Small intestine (tissue), 7 donors: ENCODE data around the gene XYLT1. TPM values are rescaled to one million over a fixed set of nuclear protein-coding genes. Genes with fewer than 3 reads are reported as not detected.

ENCODE experiments used
- DNase-seq, 2 donors: peaks; one replicate each; pipeline versions ENCODE4 v3.0.0 to v3.0.0-alpha.2; 2013
- FAIRE-seq: peaks from 2 replicates; lab custom pipeline; 2012; peaks lifted over from hg19 to GRCh38; lab: Jason Lieb, UNC
- H3K27ac ChIP-seq, 3 donors: one replicate each; pipeline ENCODE4 v1.5.1; 2013; ENCODE audit warnings: low read length in 2 of 3, mild to moderate bottlenecking in 2 of 3, control low read depth in 1 of 3, inconsistent platforms in 1 of 3, low read depth in 1 of 3, moderate library complexity in 1 of 3
- H3K27me3 ChIP-seq, 3 donors: one replicate each; pipeline ENCODE4 v1.6.1; 2013; ENCODE audit warnings: low read length in 3 of 3, inconsistent platforms in 1 of 3; ENCODE audit not compliant: control insufficient read depth in 3 of 3, insufficient read depth in 3 of 3
- H3K36me3 ChIP-seq, 3 donors: one replicate each; pipeline ENCODE4 v1.6.1; 2013; ENCODE audit warnings: low read length in 3 of 3, inconsistent platforms in 1 of 3, low read depth in 1 of 3, mild to moderate bottlenecking in 1 of 3, moderate library complexity in 1 of 3; ENCODE audit not compliant: control insufficient read depth in 3 of 3, insufficient read depth in 2 of 3
- H3K4me1 ChIP-seq, 3 donors: one replicate each; pipeline ENCODE4 v1.6.1; 2013; ENCODE audit warnings: low read length in 2 of 3, inconsistent platforms in 1 of 3, low read depth in 1 of 3, mild to moderate bottlenecking in 1 of 3, moderate library complexity in 1 of 3; ENCODE audit not compliant: control insufficient read depth in 3 of 3, insufficient read depth in 2 of 3
- H3K4me3 ChIP-seq, 3 donors: one replicate each; pipeline ENCODE4 v1.5.1; 2013; ENCODE audit warnings: low read length in 3 of 3, control low read depth in 1 of 3, inconsistent platforms in 1 of 3, low read depth in 1 of 3, mild to moderate bottlenecking in 1 of 3, moderate library complexity in 1 of 3
- H3K9me3 ChIP-seq, 2 donors: one replicate each; pipeline ENCODE4 v1.6.1; 2013; ENCODE audit warnings: low read depth in 1 of 2, low read length in 1 of 2; ENCODE audit not compliant: control insufficient read depth in 2 of 2, insufficient read depth in 1 of 2
- WGBS, 3 donors: extraction: QIAGEN DNeasy Blood & Tissue Kit; methylation state at CpG; one replicate each; pipeline ENCODE4 v1.1.7; 2013; 5-methylcytosine and 5-hydroxymethylcytosine counted together
- polyA plus RNA-seq, 4 donors: library from polyadenylated mRNA; stranded (reverse) in 3 of 4; unstranded in 1 of 4; fragments of 200-250 nt in 3 of 4; fragments of 120-200 nt in 1 of 4; gene quantifications; one replicate each; pipeline versions ENCODE4 v1.2.1 to v1.2.3, GENCODE V29; 2013
- donor health status: healthy with polysubstance abuse.
- donor health status: control.
- donor health status: control.
- donor health status: Bipolar disorder and iron deficiency.
- donor health status: healthy.

The XYLT1 gene
- polyA plus RNA-seq, 4 donors, result 1.9 to 11.2 (median 4.1) TPM

DNA sequence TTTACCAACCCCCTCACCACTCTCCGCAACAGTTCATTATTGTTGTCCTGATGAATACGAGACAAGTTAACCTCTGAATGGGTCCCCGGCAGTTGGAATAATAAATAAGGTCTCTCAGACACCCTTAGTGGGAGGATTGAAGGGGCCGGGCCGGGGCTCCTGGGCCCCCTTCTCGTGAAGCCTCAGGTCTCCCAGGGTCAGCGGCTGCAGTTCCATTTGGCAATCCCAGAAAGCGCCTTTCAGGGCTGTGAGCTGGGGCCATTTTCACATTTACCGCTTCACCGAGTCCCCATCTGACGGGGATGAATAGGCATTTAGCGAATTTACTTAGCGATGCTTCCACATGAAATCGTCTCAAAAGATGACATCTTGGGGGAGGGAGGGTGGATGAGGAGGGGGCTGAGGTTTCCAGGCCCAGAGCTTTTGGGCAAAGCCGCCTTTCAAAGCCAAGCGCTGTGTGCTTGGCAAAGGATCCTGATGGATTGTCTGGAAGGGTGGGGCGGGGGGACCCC lies 309.8 kb downstream of the XYLT1 start:
- FAIRE-seq (no peak), DNase-seq (no peak)
- no peak overlapping the region for H3K27ac ChIP-seq
- WGBS, 3 donors, result 80 to 94% (median 90%) methylated on average over 17 of the region's 17 CpGs
- no peaks in the 10 kb centered on the region for H3K4me1 ChIP-seq
- no peaks in the 10 kb centered on the region for H3K9me3 ChIP-seq
- peaks cover 0 to 5% (median 0%) of the 10 kb centered on the region in 3 donors for H3K36me3 ChIP-seq
- no peaks in the 10 kb centered on the region for H3K27me3 ChIP-seq
- no peak overlapping the region for H3K4me3 ChIP-seq

DNA sequence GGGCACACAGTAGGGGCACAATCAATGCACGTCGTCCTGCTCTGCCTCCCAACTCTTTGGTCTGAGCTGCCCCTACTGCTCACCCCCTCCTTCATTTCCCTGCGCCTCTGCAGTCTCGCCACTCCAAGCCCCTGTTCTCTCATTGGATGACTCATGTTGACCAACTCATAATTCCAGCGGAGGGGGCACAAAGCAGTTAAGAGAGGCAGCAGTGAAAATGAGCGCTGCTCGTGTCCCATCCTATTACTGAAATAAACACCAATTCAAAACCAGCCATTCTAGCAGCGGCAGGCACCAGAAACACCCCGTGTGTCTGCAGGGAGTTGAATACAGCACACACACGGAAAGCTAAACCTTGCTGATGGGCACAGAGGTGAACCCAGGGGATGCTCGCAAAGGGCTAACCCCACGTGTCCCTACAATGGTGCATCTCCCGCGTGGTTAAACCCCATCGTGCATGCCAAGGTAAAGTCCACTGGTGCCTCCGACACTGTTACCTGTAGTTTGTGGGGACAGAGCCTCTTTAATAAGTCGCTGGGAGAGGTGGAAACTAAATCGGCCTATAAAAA lies 310.4 kb downstream of the XYLT1 start:
- DNase-seq, result no peak
- Histone ChIP-seq H3K27ac (no peak overlapping the region), H3K9me3 (no peaks in the 10 kb centered on the region), H3K36me3 (peaks cover 0 to 3% (median 0%) of the 10 kb centered on the region in 3 donors), H3K4me1 (no peaks in the 10 kb centered on the region), H3K27me3 (no peaks in the 10 kb centered on the region), H3K4me3 (no peak overlapping the region)
- 68 to 86% (median 86%) methylated on average over 18 of the region's 18 CpGs for WGBS, 3 donors
- FAIRE-seq, result no peak

GRCh38 chr16:17159617-17160016 lies 311.1 kb downstream of the XYLT1 start:
- no peak overlapping the region for H3K27ac ChIP-seq
- H3K4me1 ChIP-seq, result no peaks in the 10 kb centered on the region
- H3K27me3 ChIP-seq, result no peaks in the 10 kb centered on the region
- no peak for DNase-seq
- H3K36me3 ChIP-seq, result peaks cover 0 to 3% (median 0%) of the 10 kb centered on the region in 3 donors
- FAIRE-seq, result no peak
- H3K9me3 ChIP-seq, result no peaks in the 10 kb centered on the region
- 77 to 90% (median 86%) methylated on average over 12 of the region's 12 CpGs for WGBS, 3 donors
- no peak overlapping the region for H3K4me3 ChIP-seq

DNA sequence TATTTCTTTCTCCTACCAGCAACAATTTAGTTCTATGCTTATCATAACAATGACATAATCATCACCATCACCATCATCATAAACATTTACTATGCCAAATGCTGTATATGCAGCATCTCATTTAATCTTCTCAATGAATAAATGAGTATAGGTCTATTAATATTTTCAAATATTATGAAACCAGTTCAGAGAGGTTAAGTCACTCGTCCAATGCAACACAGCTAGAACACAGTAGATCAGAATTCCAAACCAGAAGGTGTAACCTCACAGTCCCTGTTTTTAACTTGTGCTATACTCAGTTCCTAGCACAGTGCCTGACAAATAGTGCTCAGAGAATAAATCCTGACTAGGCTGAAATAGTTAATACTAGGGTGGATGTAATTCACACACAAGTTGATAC lies 314.8 kb downstream of the XYLT1 start:
- H3K36me3 ChIP-seq, result peaks cover 0 to 6% (median 0%) of the 10 kb centered on the region in 3 donors
- WGBS, 3 donors, result 92 to 100% (median 97%) methylated on average over 1 of the region's 1 CpG
- no peaks in the 10 kb centered on the region for H3K9me3 ChIP-seq
- H3K27ac ChIP-seq, result no peak overlapping the region
- DNase-seq, result no peak
- no peaks in the 10 kb centered on the region for H3K4me1 ChIP-seq
- H3K4me3 ChIP-seq, result no peak overlapping the region
- no peaks in the 10 kb centered on the region for H3K27me3 ChIP-seq
- FAIRE-seq, result no peak

DNA sequence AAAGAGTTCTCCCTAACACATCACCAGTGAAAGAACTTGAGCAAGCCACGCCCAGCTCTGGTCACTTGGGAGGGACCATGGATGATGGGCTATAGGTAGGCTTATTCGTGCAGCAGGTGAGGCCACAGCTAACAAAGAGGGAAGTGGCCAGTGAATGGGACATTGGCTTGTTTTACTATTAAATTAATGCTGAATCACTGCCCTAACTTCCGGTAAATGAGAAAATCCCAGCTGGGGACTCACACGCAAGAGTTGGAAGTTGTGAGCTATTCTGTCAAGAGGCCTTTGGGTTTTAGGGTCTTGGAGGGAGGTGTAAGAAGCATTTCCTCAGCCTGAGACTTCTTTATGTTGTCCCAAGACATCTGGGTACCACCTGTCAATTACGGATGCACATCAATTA lies 315.3 kb downstream of the XYLT1 start:
- 88 to 93% (median 90%) methylated on average over 5 of the region's 5 CpGs for WGBS, 3 donors
- Histone ChIP-seq H3K9me3 (no peaks in the 10 kb centered on the region), H3K27me3 (no peaks in the 10 kb centered on the region), H3K36me3 (peaks cover 0 to 6% (median 0%) of the 10 kb centered on the region in 3 donors), H3K4me3 (no peak overlapping the region), H3K4me1 (no peaks in the 10 kb centered on the region), H3K27ac (no peak overlapping the region)
- FAIRE-seq, result no peak
- no peak for DNase-seq

DNA sequence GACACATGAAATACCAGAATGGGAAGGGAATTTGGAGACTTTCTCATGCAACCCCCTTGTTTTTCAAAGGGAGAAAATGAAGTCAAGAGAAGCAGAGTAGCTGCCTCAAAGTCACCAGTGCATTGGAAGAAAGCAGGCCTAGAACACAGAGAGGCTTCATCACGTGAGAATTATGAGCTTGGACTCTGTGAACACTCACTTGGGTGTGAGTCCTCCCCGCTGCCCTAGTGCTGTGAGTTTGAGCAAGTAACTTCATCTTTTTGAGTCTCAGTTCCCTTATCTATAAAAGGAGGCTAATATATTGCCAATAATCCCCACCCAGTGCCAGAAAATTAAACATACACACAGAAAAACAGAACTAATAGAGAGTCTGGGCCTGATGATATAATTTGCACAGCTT lies 315.8 kb downstream of the XYLT1 start:
- FAIRE-seq, result no peak
- no peaks in the 10 kb centered on the region for H3K9me3 ChIP-seq
- no peak overlapping the region for H3K27ac ChIP-seq
- no peaks in the 10 kb centered on the region for H3K27me3 ChIP-seq
- no peak for DNase-seq
- H3K36me3 ChIP-seq, result peaks cover 0 to 6% (median 0%) of the 10 kb centered on the region in 3 donors
- H3K4me1 ChIP-seq, result no peaks in the 10 kb centered on the region
- H3K4me3 ChIP-seq, result no peak overlapping the region
- WGBS, 3 donors, result 79 to 82% (median 79%) methylated on average over 2 of the region's 2 CpGs

DNA sequence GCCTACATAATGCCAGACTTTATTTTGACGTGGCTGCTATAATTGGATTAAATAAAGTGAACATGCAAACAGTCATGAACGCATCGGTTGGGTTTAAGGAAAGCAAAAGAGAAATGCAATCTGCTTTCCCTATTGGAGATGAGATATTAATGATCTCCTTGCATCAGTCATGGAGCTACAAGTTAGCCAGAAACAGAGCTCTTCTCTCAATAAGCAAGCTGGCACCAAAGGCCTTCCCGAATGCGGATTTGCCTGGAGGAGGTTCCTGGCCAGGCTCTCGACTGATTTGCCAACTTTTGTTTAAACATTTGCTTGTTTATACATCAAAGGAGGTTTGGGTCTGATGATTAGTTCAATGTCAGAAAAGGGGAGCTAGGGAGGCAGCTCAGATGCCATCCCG lies 318.4 kb downstream of the XYLT1 start:
- no peaks in the 10 kb centered on the region for H3K4me1 ChIP-seq
- FAIRE-seq, result no peak
- H3K36me3 ChIP-seq, result peaks cover 0 to 3% (median 0%) of the 10 kb centered on the region in 3 donors
- 89% methylated on average over 7 of the region's 7 CpGs for WGBS, 3 donors
- no peaks in the 10 kb centered on the region for H3K9me3 ChIP-seq
- no peak overlapping the region for H3K27ac ChIP-seq
- no peaks in the 10 kb centered on the region for H3K27me3 ChIP-seq
- DNase-seq, result no peak
- H3K4me3 ChIP-seq, result no peak overlapping the region

DNA sequence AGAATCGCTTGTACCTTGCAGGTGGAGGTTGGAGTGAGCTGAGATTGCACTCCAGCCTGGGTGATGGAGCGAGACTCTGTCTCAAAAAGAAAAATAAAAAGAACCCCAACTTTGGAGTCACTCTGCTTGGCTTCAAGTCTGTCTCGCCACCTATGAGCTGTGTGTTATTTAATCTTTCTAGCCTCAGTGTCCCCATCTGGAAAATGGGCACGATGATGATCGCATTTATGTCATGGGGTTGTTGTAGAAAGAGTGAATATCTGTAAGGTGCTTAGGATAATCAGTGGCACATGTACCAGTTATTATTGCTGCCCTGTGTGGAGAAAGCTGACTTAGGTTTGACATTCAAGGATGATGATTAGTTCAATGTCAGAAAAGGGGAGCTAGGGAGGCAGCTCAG lies 319.4 kb downstream of the XYLT1 start:
- Histone ChIP-seq H3K4me3 (no peak overlapping the region), H3K4me1 (no peaks in the 10 kb centered on the region), H3K9me3 (no peaks in the 10 kb centered on the region), H3K27me3 (no peaks in the 10 kb centered on the region), H3K27ac (no peak overlapping the region), H3K36me3 (peaks cover 0 to 3% (median 0%) of the 10 kb centered on the region in 3 donors)
- 91 to 97% (median 95%) methylated on average over 5 of the region's 5 CpGs for WGBS, 3 donors
- no peak for DNase-seq
- FAIRE-seq, result no peak
